Measurements from ENCODE around the gene MRPS6. TPM values are rescaled to one million over a fixed set of nuclear protein-coding genes. Genes with fewer than 3 reads are reported as not detected.

Gene MRPS6
- total and polyA plus RNA-seq, 10 of the 15 experiments (the other 5 are each of a cell fraction or from before 2014, with no cell fraction given) = 32.5 to 232 (median 90.3) TPM

DNA sequence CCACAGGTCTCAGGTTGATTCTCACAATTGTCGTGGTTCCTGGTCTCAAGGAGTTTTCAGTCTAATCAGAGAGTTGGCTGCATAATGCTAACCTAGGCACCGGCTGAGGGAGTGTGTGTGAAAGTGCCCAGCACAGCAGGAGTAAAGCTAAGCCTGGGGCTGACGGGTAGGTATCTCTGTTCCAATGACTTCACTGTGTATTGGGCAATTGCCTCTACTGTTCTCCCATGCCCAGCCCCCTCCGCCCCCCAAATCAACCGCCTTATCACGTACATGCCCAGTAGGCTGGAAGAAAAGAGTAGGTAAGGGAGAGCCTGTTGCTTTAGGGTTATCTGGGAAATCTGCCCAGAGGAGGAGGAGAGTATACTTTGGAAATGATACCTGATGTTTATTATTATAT is 54.7 kb downstream of the MRPS6 start:
- ATAC-seq (no peak), FAIRE-seq (no peak), DNase-seq (ENCODE audit: low read depth, low spot score) (no peak)
- SMC1A ChIA-PET (ENCODE audit: uncharacterized antibody, unreplicated experiment) = interaction anchor here (0.9 to 1.5 kb wide), 2 partner anchors 13 to 50 kb away, joined by 3 read pairs; no protein-coding TSS in a partner anchor
- H3K4me1 ChIP-seq (ENCODE audit: control insufficient read depth, insufficient read depth, low read length) = no peaks in the 10 kb centered on the region
- in situ Hi-C loops (cut with MboI) (no loop called here), intact Hi-C loops (cut with micrococcal nuclease; ENCODE audit: unreplicated experiment) (no loop called here)
- H3K9ac ChIP-seq (ENCODE audit: control insufficient read depth, insufficient read depth, low read length) = no peak overlapping the region
- 96% methylated on average over 6 of the region's 6 CpGs for WGBS (ENCODE audit: insufficient coverage, insufficient replicate concordance, low lambda C conversion rate, missing lambda C conversion rate)
- no peaks in the 10 kb centered on the region; the same call in 1 of the 2 replicates for H4K20me1 ChIP-seq (ENCODE audit: control insufficient read depth, insufficient read depth)
- H3K79me2 ChIP-seq (ENCODE audit: control insufficient read depth, insufficient read depth, low read length) = no peaks in the 10 kb centered on the region; the same call in none of the 2 replicates
- CTCF ChIA-PET = no interaction called here
- no peak overlapping the region for H3K4me3 ChIP-seq
- no TSS peak for BruUV-seq (replicated peaks)
- POLR2A ChIA-PET = interaction anchor here (1.7 kb wide), 1 partner anchor 11 kb away, joined by 4 read pairs; no protein-coding TSS in a partner anchor
- H2AFZ ChIP-seq (ENCODE audit: control insufficient read depth, low read depth, low read length) = no peak overlapping the region
- H3K4me2 ChIP-seq (ENCODE audit: control insufficient read depth, insufficient read depth) = no peak overlapping the region
- H3K27me3 ChIP-seq (replicated peaks in 1 of 2; ENCODE audit: control insufficient read depth in 2 of 2, insufficient read depth in 2 of 2, low read length in 1 of 2) = no peaks in the 10 kb centered on the region
- RAD21 ChIA-PET (ENCODE audit: unreplicated experiment) = no interaction called here
- peaks cover 5 to 34% of the 10 kb centered on the region in 2 experiments for H3K36me3 ChIP-seq (ENCODE audit: control insufficient read depth in 2 of 2, insufficient read depth in 2 of 2, low read length in 1 of 2)
- H3K27ac ChIP-seq (ENCODE audit: control insufficient read depth, insufficient read depth) = no peak overlapping the region
- no peaks in the 10 kb centered on the region for H3K9me3 ChIP-seq (replicated peaks; ENCODE audit: control insufficient read depth, insufficient read depth, low read length)
- TF ChIP-seq SMAD1 (IDR thresholded peaks at IDR 0.05; ENCODE audit: low read depth, partially characterized antibody) (no peak), CHD4 (IDR thresholded peaks at IDR 0.05) (no peak), TCF7 (IDR thresholded peaks at IDR 0.05; ENCODE audit: borderline replicate concordance) (no peak), IRF4 (IDR thresholded peaks at IDR 0.05; ENCODE audit: low read depth, low read length) (no peak), MTA2 (IDR thresholded peaks at IDR 0.05; ENCODE audit: low read depth) (no peak), KAT2A (conservative IDR thresholded peaks at IDR 0.05; ENCODE audit: control insufficient read depth, low read depth, low read length) (no peak), NRF1 (conservative IDR thresholded peaks at IDR 0.05; ENCODE audit: low read depth, low read length) (no peak), POU2F2 (IDR thresholded peaks at IDR 0.05; ENCODE audit: borderline replicate concordance, low read depth, low read length) (no peak), SIN3A (IDR thresholded peaks at IDR 0.05; ENCODE audit: low read depth, low read length) (no peak), CREM (IDR thresholded peaks at IDR 0.05; ENCODE audit: low read depth) (no peak)
- TF ChIP-seq, protein P1, sequence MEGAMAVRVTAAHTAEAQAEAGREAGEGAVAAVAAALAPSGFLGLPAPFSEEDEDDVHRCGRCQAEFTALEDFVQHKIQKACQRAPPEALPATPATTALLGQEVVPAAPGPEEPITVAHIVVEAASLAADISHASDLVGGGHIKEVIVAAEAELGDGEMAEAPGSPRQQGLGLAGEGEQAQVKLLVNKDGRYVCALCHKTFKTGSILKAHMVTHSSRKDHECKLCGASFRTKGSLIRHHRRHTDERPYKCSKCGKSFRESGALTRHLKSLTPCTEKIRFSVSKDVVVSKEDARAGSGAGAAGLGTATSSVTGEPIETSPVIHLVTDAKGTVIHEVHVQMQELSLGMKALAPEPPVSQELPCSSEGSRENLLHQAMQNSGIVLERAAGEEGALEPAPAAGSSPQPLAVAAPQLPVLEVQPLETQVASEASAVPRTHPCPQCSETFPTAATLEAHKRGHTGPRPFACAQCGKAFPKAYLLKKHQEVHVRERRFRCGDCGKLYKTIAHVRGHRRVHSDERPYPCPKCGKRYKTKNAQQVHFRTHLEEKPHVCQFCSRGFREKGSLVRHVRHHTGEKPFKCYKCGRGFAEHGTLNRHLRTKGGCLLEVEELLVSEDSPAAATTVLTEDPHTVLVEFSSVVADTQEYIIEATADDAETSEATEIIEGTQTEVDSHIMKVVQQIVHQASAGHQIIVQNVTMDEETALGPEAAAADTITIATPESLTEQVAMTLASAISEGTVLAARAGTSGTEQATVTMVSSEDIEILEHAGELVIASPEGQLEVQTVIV (IDR thresholded peaks at IDR 0.05; ENCODE audit: borderline replicate concordance, partially characterized antibody) = no peak
- TF ChIP-seq, protein P2, sequence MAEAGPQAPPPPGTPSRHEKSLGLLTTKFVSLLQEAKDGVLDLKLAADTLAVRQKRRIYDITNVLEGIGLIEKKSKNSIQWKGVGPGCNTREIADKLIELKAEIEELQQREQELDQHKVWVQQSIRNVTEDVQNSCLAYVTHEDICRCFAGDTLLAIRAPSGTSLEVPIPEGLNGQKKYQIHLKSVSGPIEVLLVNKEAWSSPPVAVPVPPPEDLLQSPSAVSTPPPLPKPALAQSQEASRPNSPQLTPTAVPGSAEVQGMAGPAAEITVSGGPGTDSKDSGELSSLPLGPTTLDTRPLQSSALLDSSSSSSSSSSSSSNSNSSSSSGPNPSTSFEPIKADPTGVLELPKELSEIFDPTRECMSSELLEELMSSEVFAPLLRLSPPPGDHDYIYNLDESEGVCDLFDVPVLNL (IDR thresholded peaks at IDR 0.05; ENCODE audit: low read depth, low read length) = no peak
- TF ChIP-seq, protein P3, sequence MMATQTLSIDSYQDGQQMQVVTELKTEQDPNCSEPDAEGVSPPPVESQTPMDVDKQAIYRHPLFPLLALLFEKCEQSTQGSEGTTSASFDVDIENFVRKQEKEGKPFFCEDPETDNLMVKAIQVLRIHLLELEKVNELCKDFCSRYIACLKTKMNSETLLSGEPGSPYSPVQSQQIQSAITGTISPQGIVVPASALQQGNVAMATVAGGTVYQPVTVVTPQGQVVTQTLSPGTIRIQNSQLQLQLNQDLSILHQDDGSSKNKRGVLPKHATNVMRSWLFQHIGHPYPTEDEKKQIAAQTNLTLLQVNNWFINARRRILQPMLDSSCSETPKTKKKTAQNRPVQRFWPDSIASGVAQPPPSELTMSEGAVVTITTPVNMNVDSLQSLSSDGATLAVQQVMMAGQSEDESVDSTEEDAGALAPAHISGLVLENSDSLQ (IDR thresholded peaks at IDR 0.05) = no peak
- TF ChIP-seq, protein P4, sequence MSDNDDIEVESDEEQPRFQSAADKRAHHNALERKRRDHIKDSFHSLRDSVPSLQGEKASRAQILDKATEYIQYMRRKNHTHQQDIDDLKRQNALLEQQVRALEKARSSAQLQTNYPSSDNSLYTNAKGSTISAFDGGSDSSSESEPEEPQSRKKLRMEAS (IDR thresholded peaks at IDR 0.05; ENCODE audit: low read depth, low read length) = no peak
- TF ChIP-seq, protein P5, sequence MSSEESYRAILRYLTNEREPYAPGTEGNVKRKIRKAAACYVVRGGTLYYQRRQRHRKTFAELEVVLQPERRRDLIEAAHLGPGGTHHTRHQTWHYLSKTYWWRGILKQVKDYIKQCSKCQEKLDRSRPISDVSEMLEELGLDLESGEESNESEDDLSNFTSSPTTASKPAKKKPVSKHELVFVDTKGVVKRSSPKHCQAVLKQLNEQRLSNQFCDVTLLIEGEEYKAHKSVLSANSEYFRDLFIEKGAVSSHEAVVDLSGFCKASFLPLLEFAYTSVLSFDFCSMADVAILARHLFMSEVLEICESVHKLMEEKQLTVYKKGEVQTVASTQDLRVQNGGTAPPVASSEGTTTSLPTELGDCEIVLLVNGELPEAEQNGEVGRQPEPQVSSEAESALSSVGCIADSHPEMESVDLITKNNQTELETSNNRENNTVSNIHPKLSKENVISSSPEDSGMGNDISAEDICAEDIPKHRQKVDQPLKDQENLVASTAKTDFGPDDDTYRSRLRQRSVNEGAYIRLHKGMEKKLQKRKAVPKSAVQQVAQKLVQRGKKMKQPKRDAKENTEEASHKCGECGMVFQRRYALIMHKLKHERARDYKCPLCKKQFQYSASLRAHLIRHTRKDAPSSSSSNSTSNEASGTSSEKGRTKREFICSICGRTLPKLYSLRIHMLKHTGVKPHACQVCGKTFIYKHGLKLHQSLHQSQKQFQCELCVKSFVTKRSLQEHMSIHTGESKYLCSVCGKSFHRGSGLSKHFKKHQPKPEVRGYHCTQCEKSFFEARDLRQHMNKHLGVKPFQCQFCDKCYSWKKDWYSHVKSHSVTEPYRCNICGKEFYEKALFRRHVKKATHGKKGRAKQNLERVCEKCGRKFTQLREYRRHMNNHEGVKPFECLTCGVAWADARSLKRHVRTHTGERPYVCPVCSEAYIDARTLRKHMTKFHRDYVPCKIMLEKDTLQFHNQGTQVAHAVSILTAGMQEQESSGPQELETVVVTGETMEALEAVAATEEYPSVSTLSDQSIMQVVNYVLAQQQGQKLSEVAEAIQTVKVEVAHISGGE (CRISPR knock-in tag; IDR thresholded peaks at IDR 0.05) = no peak
- TF ChIP-seq, protein P6, sequence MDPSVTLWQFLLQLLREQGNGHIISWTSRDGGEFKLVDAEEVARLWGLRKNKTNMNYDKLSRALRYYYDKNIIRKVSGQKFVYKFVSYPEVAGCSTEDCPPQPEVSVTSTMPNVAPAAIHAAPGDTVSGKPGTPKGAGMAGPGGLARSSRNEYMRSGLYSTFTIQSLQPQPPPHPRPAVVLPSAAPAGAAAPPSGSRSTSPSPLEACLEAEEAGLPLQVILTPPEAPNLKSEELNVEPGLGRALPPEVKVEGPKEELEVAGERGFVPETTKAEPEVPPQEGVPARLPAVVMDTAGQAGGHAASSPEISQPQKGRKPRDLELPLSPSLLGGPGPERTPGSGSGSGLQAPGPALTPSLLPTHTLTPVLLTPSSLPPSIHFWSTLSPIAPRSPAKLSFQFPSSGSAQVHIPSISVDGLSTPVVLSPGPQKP (IDR thresholded peaks at IDR 0.05; ENCODE audit: low read depth, low read length) = no peak

All from GM12878 (cell line).